Neural progenitor cell (in vitro differentiated cells): ENCODE measurements around the gene KRT3. TPM values are rescaled to one million over a fixed set of nuclear protein-coding genes. Genes with fewer than 3 reads are reported as not detected.

Experiments used
- DNase-seq: peaks from one replicate; pipeline ENCODE4 v3.0.0-alpha.2; 2016; ENCODE audit warnings: low spot score
- H2AFZ ChIP-seq: fragments of 200-600 bp; sonication (generic); replicated peaks from 2 replicates; pipeline ENCODE4 v1.6.1; 2016; ENCODE audit warnings: antibody characterized with exemption
- H3F3A ChIP-seq: fragments of 200-600 bp; sonication (generic); 2 replicates; pipeline ENCODE4 v1.6.1; 2016; ENCODE audit warnings: antibody characterized with exemption, low read depth
- H3K27ac ChIP-seq: fragments of 200-600 bp; sonication (generic); 2 replicates; pipeline ENCODE4 v1.5.1; 2016; ENCODE audit warnings: mild to moderate bottlenecking
- H3K27me3 ChIP-seq: fragments of 200-600 bp; sonication (generic); 2 replicates; pipeline ENCODE4 v1.6.1; 2016; ENCODE audit warnings: mild to moderate bottlenecking, moderate library complexity
- H3K36me3 ChIP-seq: fragments of 200-600 bp; sonication (generic); 2 replicates; pipeline ENCODE4 v1.5.1; 2016
- H3K4me1 ChIP-seq: fragments of 200-600 bp; sonication (generic); 2 replicates; pipeline ENCODE4 v1.6.1; 2016; ENCODE audit warnings: mixed run types
- H3K4me2 ChIP-seq: fragments of 200-600 bp; sonication (generic); 2 replicates; pipeline ENCODE4 v1.6.1; 2016
- H3K4me3 ChIP-seq: fragments of 200-600 bp; sonication (generic); 2 replicates; pipeline ENCODE4 v1.5.1; 2016
- H3K79me2 ChIP-seq: fragments of 200-600 bp; sonication (generic); 2 replicates; pipeline ENCODE4 v1.6.1; 2016; ENCODE audit warnings: low read depth
- H3K9ac ChIP-seq: fragments of 200-600 bp; sonication (generic); 2 replicates; pipeline ENCODE4 v1.6.1; 2016
- H3K9me3 ChIP-seq: fragments of 200-600 bp; sonication (generic); 2 replicates; pipeline ENCODE4 v1.5.1; 2016; ENCODE audit warnings: low read depth
- H4K20me1 ChIP-seq: fragments of 200-600 bp; sonication (generic); 2 replicates; pipeline ENCODE4 v1.6.1; 2016; ENCODE audit warnings: low read depth
- H3K27ac Mint-ChIP-seq: 3 replicates; pipeline ENCODE4 v1.8.0; 2021; ENCODE audit warnings: mixed read lengths
- H3K27me3 Mint-ChIP-seq: 2 replicates; pipeline ENCODE4 v1.8.0; 2022; ENCODE audit warnings: low read depth, mild to moderate bottlenecking, inconsistent platforms, moderate library complexity, mixed read lengths; ENCODE audit not compliant: insufficient read depth
- H3K36me3 Mint-ChIP-seq: 3 replicates; pipeline ENCODE4 v1.8.0; 2021; ENCODE audit warnings: mixed read lengths
- H3K4me1 Mint-ChIP-seq: 3 replicates; pipeline ENCODE4 v1.8.0; 2021; ENCODE audit warnings: mixed read lengths
- H3K4me3 Mint-ChIP-seq: 3 replicates; pipeline ENCODE4 v1.8.0; 2021; ENCODE audit warnings: mild to moderate bottlenecking, moderate library complexity, mixed read lengths
- H3K9me3 Mint-ChIP-seq: 3 replicates; pipeline ENCODE4 v1.8.0; 2020; ENCODE audit warnings: mixed read lengths
- CTCF ChIP-seq: fragments of 200-600 bp; sonication (generic); IDR thresholded peaks from 2 replicates; pipeline ENCODE4 v1.5.1; 2017; ENCODE audit warnings: antibody characterized with exemption, mild to moderate bottlenecking
- EZH2 ChIP-seq: fragments of 200-600 bp; sonication (generic); IDR thresholded peaks from 2 replicates; pipeline ENCODE4 v1.6.1; 2017; ENCODE audit warnings: antibody characterized with exemption, mild to moderate bottlenecking, moderate library complexity
- EZH2phosphoT487 ChIP-seq: fragments of 200-600 bp; sonication (generic); IDR thresholded peaks from 2 replicates; pipeline ENCODE4 v1.6.1; 2017; ENCODE audit warnings: antibody characterized with exemption
- total RNA-seq: library from RNA; depleted of rRNA; stranded (reverse); fragments of >200 nt; gene quantifications from 2 replicates; pipeline ENCODE4 v1.2.3, GENCODE V29; 2015; ENCODE audit warnings: low replicate concordance

KRT3 gene
- total RNA-seq, 1 donor from 2014 or later: not detected

- Mint-ChIP-seq H3K9me3 (no peaks in the 10 kb centered on the region), H3K4me1 (peaks cover 25% of the 10 kb centered on the region), H3K4me3 (no peak overlapping the region), H3K27me3 (peaks cover 13% of the 10 kb centered on the region), H3K36me3 (no peaks in the 10 kb centered on the region), H3K27ac (no peak overlapping the region)
- peaks cover 12% of the 10 kb centered on the region for H3F3A ChIP-seq
- no peaks in the 10 kb centered on the region for H3K27me3 ChIP-seq
- H3K9ac ChIP-seq: no peak overlapping the region
- no peak overlapping the region for H3K4me2 ChIP-seq
- peaks cover 40% of the 10 kb centered on the region for H3K4me1 ChIP-seq
- no peak overlapping the region for H2AFZ ChIP-seq
- no peaks in the 10 kb centered on the region for H4K20me1 ChIP-seq
- DNase-seq: no peak
- no peak overlapping the region for H3K4me3 ChIP-seq
- H3K79me2 ChIP-seq: no peaks in the 10 kb centered on the region
- no peaks in the 10 kb centered on the region for H3K36me3 ChIP-seq
- TF ChIP-seq CTCF (no peak), EZH2 (no peak)
- H3K9me3 ChIP-seq: no peaks in the 10 kb centered on the region
- no peak overlapping the region for H3K27ac ChIP-seq
Observed at GRCh38 chr12:52817003-52817698, 21.2 kb upstream of the KRT3 start.

- no peaks in the 10 kb centered on the region for H4K20me1 ChIP-seq
- H3K36me3 ChIP-seq: no peaks in the 10 kb centered on the region
- H3K4me3 ChIP-seq: no peak overlapping the region
- no peak overlapping the region for H2AFZ ChIP-seq
- H3K36me3 Mint-ChIP-seq: no peaks in the 10 kb centered on the region
- no peaks in the 10 kb centered on the region for H3K9me3 ChIP-seq
- peaks cover 37% of the 10 kb centered on the region for H3K4me1 ChIP-seq
- no peak overlapping the region for H3K4me2 ChIP-seq
- no peak overlapping the region for H3K4me3 Mint-ChIP-seq
- no peak overlapping the region for H3K9ac ChIP-seq
- no peak overlapping the region for H3K27ac Mint-ChIP-seq
- no peak overlapping the region for H3K27ac ChIP-seq
- no peak for DNase-seq
- H3K27me3 Mint-ChIP-seq: peaks cover 12% of the 10 kb centered on the region
- peaks cover 12% of the 10 kb centered on the region for H3F3A ChIP-seq
- H3K79me2 ChIP-seq: no peaks in the 10 kb centered on the region
- H3K27me3 ChIP-seq: no peaks in the 10 kb centered on the region
- TF ChIP-seq EZH2phosphoT487 (no peak), EZH2 (no peak), CTCF (no peak)
- no peaks in the 10 kb centered on the region for H3K9me3 Mint-ChIP-seq
- peaks cover 22% of the 10 kb centered on the region for H3K4me1 Mint-ChIP-seq
Observed at GRCh38 chr12:52815676-52816588, 20.0 kb upstream of the KRT3 start.

GRCh38 chr12:52815161-52815560 lies 19.2 kb upstream of the KRT3 start:
- Histone ChIP-seq H2AFZ (no peak overlapping the region), H3K4me2 (no peak overlapping the region), H3K9ac (no peak overlapping the region), H3F3A (peaks cover 12% of the 10 kb centered on the region), H3K79me2 (no peaks in the 10 kb centered on the region), H3K4me3 (no peak overlapping the region), H3K9me3 (no peaks in the 10 kb centered on the region), H4K20me1 (no peaks in the 10 kb centered on the region), H3K36me3 (no peaks in the 10 kb centered on the region), H3K27ac (no peak overlapping the region), H3K27me3 (no peaks in the 10 kb centered on the region), H3K4me1 (peaks cover 29% of the 10 kb centered on the region)
- no peaks in the 10 kb centered on the region for H3K9me3 Mint-ChIP-seq
- H3K27me3 Mint-ChIP-seq: peaks cover 9% of the 10 kb centered on the region
- TF ChIP-seq EZH2phosphoT487: no peak
- TF ChIP-seq EZH2: no peak
- H3K4me1 Mint-ChIP-seq: peaks cover 16% of the 10 kb centered on the region
- H3K27ac Mint-ChIP-seq: no peak overlapping the region
- no peak overlapping the region for H3K4me3 Mint-ChIP-seq
- H3K36me3 Mint-ChIP-seq: no peaks in the 10 kb centered on the region
- DNase-seq: no peak
